NCI-H2227 (cell line): Measurements from ENCODE around the gene IL17B.
A peak's percentile ranks its signal among the peaks of the same experiment; 100 is the strongest.

Experiments
- DNase-seq: peaks from one replicate; lab custom pipeline; 2025; ENCODE audit not compliant: unreplicated experiment; lab: John Stamatoyannopoulos, UW

IL17B gene

DNA sequence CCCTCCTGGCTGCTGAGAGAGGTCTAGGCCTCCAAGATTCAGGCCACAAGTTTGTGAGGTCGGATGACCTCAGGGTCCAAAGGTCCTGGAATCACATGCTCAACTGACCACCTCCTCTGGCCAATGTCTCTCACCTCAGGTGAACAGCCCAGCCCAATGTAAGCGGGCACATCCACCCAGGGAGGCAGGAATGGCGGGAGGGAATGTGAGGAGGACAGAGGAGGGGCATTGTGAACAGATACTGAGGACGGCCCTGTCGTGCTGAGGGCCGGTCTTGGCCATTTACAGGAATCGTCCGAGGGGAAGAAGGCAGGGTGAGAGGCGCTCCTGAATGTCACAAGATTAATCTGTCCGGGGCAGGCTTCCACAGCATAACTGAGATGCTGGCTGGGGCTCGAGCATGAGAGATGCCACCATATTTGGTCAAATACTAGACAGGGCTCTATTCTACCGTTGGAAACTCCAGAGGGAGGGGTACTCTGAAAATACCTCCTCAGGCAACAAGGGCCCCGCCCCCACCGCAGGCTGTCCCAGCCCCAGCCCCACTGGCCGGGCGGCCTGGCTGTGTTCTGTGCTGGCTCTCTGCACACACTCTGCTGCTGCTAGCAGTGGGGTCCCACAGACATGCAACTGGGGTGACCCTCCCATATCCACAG lies 1.5 kb upstream of the IL17B start:
- DNase-seq, result no peak

DNA sequence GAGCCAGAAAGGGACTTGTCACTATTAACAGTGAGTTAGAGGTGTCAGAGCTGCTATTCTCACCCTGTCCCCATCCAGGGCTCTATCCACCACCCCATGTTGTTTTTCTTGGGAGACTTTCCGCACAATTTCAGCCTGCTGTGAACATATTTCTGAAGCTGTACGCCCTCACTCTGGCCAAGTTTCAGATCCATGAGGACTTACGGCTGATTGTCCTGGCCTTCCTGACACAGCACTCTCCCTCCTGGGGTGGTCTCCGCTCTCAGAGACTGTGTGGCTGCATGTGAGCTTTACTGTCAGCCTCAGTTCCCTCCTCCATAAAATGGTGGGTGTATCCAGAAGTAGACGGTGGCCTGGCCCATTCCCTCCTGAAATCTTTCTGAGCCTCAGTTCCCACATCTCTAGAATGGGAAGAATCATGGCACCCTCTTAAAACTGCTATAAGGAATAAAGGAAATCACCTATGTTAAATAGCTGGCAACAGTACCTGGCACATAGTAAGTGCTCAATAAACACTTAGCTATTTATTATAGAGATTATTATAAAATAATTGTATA lies 804 bp upstream of the IL17B start:
- no peak for DNase-seq

DNA sequence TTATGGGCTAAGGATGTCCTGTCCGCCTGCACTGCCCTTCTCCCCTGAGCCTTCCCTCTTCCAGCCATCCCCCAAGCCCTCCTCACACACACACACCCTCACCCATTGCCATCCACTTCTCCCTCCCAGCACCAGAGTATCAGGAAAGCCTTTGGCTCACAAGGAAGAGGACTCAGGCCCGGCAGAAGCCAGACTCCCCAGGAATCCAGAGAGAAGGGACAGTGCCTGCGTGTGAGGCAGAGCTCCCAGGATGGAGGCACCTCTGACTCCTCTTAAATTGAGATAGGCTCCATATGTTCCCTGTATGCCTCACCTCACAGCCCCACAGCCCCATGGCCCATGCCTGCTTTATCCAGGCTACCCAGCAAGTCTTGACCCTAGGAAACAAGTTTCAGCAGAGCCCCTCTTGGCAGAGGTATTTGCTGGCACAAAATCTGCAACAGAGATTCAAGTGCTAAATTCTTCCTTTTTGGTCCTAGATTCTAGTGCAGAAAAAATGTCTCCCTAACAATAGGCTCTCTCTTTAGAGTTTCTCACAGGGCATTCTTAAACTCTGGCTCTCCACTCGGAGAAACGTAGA lies 761 bp downstream of the IL17B start:
- DNase-seq, result no peak

DNA sequence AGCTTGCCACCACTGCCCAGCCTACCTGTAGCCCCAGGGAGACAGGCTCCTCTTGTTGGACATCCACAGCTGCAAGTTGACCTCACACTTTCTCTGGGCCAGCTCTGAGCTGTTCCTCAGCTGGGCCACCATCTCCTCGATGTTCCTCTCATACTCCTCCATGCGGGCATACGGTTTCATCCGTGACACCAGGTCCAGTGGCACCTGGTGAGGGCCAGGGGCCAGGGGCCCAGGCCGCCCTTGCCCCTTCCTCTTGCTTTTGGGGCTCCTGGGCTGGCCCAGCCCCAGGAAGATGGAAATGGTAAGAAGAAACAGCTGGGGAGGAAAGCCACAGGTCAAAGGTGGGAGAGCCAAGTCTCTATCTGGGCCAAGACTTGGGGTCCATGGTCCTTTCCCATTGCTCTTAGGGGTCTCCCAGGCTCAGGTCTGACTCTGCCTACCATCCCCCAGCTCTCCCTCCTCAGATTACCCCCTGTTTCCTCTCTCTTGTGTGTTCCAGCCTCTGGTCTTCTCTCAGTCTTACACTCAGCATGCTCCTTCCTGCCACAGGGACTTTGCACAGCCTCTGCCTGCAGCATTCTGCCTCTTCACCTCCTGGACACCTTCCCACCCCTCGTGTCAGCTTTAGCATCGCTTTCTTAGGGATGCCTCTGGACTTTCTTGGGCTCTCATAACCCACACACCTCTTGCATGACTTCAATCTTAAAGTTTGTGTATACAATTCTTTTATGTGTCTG lies 2.2 kb downstream of the IL17B start:
- no peak for DNase-seq

DNA sequence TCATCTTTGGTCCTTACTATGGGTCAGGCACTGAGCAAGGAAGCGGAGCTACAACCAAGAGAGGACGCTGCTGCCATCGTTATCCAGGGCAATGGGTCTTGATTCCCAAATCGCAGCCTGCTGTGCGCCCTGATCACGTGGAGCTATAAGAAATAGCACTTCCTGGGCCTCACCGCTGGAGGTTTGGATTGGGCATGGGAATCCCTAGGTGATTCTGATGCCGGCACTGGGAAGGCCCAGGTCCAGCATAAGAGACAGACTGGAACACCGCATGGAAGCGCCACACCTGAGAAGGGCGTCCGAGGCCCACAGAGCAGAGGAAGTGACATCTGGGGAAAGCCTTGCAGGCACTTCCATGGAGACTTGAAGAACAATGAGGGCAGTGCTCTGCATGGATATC lies 3.0 kb downstream of the IL17B start:
- no peak for DNase-seq

DNA sequence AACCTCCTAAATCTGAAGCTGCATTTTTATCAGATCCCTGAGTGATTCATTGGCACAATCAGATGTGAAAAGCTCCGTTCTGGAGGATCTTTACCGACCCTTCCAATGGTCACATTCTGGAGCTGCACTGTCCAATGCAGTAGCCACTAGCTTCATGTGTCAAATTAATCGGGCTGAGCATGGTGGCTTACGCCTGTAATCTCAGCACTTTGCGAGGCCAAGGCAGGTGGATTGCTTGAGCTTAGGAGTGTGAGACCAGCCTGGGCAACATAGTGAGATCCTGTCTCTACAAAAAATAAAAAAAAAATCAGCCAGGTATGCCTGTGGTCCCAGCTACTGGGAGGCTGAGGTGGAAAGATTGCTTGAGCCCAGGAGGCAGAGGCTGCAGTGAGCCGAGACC lies 3.7 kb downstream of the IL17B start:
- no peak for DNase-seq

DNA sequence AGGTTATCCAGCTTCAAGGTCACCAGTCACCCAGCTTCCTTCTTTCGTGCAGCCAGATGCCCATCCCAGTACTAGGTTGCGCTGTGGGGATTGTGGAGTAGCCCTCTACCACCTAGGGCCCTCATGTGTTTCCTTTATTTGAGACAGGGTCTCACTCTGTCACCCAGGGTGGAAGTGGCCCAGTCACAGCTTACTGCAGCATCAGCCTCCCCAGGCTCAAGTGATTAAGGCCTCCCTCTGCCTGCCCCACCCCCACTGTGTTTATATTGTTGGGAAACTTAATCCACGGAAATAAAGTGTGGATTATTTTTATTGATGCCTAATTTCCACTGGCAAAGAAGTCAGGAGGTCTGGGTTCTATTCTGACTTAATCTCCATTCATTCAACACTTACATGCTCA lies 4.3 kb downstream of the IL17B start:
- no peak for DNase-seq

DNA sequence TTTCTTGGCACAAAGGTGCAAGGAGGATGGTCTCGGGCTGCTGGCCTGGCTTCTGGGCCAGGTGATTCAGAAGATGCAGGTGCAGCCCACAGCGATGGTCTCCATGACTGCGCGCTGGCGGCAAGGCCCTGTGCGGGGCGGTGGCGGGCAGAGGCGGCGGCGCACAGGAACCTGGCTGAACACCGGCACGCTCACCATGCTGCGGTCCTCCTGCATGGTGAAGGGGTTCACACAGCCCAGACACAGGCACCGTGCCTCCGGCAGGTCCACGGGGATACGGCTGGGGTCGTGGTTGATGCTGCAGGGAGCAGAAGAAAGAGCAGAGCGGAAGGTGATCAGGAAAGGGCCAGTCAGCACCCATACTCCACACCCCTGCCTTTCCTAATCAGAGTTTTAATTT lies 4.8 kb downstream of the IL17B start:
- DNase-seq, result no peak

DNA sequence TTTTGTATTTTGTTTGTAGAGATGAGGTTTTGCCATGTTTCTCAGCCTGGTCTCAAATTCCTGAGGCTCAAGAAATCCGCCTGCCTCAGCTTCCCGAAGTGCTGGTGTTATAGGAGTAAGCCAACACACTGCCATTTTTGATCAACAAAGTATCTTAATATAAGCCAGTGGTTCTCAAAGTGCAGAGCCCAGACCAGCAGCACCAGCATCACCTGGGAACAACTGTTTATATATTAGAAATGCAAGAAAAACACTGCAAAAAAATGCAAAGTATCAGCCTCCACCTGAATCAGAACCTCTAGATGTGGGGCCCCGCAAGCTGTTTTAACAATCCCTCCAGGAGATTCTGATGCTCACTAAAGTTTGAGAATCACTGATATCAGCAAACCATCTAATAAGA lies 6.2 kb downstream of the IL17B start:
- no peak for DNase-seq

DNA sequence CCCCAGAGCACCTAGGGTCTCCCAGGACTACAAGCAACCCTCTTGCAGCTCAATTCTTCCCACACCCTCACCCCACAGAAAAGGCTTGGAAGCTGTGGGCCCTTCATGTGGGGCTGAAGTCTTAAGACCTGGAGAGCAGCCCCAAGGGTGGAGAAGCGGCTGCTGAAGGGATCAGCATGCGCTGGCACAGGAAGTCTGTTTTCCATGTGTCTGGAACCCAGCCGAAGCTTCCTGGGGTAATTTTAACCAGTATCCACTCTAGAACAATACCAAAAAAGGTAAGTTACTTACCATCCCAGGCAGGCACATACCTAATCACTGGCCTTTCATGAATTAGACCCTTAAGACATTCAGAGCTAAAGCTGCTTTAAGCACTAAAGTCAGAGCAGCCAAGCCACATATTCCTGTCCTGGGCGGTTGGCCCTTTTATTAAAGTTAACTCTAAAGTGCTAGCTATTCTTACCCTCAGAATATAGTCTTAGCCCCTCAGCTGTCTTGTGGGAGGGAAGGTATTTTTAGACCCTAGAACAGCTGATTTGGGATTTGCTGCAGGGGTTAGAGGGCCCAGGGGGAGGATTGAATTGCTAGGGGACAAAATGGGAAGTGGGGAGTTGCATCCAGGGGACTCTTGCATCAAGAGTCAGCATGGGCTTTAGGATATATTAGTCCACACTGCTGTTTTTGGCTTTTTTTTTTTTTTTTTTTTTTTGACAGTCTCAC lies 6.9 kb downstream of the IL17B start:
- no peak for DNase-seq

DNA sequence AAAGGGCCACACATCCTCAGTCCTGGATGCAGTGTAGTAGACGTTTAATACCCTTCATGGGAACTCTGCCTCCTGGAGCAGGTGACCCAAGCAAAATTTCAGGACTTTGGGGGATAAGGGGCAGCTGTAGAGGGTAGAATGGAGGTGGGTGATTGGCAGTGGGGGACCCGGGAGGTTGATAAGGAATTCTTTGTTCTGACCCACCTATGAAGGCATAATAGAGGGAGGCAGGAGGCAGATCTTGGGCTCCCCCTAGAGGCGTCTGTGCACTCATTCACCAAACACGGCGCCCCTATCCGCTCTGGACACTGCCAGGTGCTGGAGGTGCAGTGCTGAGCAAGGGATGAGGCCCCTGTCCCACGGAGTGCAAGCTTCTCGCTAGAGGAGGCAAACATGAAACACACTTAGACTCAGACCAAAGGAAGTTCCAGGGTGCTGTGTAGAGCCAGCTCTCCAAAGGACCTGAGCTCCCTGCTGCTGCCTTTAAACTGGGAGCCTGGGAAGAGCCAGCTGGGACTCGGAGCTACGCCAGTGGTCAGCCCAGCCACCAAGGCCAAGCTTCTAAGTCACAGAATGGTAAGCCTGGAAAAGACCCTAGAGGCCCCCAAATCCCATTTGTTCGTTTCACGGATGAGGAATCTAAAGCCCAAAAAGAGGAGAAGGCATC lies 7.7 kb downstream of the IL17B start:
- DNase-seq, result peak; percentile 52

DNA sequence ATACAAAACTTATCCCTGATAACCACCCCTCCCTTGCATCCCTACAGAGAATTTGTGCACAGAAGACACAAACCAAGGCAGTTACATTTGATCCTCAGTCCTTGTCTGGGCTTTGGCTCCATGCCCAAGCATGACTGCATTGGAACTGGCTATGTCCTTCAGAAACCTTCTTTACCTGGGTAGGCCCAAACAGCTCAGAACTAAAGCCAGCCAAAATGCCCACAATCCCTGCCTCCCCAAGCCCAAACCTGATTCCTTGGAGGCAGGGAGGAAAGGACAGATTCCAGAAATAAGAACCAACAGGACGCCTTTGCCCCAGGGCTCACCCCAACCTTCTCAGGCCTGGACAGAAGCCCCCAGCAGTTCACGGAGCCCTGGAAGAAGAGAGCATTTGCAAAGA lies 8.2 kb downstream of the IL17B start:
- no peak for DNase-seq

DNA sequence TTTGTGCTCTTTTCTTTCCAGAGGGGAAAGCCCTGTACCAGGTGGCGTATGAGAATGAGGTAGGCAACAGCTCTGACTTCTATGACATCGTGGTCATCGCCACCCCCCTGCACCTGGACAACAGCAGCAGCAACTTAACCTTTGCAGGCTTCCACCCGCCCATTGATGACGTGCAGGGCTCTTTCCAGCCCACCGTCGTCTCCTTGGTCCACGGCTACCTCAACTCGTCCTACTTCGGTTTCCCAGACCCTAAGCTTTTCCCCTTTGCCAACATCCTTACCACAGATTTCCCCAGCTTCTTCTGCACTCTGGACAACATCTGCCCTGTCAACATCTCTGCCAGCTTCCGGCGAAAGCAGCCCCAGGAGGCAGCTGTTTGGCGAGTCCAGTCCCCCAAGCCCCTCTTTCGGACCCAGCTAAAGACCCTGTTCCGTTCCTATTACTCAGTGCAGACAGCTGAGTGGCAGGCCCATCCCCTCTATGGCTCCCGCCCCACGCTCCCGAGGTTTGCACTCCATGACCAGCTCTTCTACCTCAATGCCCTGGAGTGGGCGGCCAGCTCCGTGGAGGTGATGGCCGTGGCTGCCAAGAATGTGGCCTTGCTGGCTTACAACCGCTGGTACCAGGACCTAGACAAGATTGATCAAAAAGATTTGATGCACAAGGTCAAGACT lies 11.0 kb downstream of the IL17B start:
- no peak for DNase-seq

DNA sequence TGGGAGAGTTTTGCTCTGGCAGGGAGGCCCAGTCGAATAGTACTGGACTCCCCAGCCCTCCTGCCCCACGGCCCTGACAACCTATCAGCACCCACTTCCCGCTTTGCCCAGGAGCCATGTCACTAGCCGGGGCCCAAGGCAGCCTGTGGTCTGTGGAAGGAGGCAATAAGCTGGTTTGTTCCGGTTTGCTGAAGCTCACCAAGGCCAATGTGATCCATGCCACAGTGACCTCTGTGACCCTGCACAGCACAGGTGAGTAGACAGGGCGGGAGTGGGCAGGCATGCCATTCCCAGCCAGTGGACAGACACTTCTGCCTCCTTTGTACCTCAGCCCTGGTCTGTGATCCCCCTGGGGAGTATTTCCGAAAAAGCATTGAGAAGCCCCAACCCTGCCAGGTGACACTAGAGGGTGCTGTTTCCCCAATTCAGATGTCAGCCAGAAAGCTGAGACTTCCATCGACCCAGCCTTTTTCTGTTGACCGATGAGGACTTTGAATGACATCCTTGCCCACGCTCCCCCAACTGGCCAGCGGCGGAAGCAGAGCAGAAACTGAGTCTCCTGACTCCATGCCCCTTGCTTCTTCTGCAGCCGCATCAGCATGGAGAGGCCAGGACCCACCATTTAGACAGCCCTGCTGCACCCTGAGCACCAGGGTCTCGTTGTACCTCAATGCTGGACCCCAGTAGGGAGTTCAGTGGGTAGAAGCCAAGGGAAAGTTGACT lies 11.7 kb downstream of the IL17B start:
- DNase-seq, result peak; percentile 59

DNA sequence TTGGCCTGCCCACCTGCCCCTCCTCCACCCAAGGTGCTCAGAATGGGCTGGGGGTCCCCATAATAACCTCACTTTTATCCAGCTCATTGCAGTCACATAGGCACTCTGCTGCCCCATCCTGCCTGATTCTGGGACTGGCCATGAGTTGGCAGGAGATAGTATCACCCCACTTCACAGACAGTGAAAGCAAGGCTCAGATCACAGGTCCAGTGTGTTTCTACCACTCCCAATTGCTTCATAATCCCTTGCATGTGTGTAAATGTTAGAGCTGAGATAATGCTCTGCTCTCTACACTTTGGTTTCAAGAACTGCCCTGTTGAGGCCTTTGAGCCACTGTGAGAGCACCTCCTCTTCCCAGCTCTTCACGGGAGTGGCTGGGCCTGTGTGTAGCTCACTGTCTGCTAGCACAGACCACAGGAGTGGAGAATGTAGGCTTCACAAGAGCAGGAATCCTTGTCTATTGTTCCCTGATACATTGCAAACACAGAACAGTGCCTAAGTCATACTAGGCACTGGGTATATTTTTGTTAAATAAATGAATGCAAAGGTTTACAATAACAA lies 12.8 kb downstream of the IL17B start:
- DNase-seq, result no peak

DNA sequence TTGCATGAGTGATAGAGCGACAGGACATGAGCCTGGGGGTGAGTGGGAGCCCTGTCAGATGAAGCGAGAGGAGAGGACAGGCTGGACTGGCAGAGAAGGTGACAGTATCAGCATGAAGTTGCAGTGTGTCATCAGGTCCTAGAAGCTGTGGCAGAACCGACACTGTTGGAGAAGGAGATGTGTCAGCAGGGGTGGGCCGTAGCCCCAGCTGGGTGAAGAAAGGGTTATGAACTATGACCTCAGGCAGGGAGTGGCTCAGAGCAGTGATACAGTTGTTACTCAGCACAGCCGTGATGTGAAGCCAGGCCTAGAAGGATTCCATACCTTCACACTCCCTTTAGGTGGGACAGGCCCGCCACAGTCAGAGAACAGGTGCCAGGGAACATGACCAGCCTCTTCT lies 13.7 kb downstream of the IL17B start:
- no peak for DNase-seq

DNA sequence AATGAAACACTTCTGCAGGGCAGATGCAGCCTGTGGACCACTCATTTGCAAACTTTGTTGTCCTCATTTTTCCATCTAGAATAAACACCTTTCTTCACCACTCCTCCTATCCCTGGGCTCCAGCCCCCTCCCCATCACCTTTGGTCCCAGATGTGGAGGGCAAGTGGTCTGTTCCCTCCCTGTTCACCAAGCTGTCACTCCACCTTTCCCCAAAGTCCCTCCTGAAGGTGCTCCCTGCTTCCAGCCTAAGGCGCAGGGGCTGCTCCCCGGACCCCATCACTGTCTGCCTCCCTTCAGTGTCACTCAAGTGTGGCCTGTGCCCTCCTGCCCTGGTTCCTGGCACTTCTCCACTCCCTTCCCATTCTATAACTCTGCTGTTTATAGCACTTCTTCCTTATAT lies 14.4 kb downstream of the IL17B start:
- no peak for DNase-seq

DNA sequence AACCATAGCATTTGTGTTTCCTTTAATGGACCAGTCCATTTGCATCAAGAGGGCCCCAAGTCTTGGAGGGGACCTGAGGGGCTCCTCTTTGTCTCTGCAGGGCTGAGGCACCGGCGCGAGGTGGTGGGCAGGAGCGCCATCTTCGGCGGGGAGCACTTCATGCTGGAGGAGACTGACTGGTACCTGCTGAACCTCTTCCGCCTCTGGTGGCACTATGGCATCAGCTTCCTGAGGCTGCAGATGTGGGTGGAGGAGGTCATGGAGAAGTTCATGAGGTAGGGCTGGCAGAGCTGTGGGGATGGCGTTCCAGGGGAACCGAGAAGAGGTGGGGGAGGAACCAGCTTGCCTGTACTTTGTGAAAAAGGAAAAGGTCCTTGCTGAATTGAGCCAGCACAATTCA lies 15.2 kb downstream of the IL17B start:
- DNase-seq, result no peak

DNA sequence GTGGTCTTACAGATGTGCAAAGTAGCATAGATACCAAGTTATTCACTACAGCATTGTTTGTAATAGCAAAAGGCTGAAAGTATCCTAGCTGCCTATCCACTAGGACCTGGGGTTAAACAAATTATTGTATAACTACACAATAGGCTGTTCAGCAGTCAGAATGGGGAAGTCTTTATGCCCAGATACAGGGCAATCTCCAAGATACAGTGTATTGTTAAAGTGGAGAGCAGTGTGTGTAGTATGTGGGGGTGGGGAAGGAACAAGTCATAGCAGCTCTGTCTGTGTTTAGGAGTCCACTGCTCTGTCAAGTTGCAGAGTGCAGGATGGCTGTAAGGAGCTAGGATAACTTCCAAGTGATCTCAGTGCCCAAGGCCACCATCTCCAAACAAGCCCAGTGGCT lies 15.7 kb downstream of the IL17B start:
- no peak for DNase-seq

DNA sequence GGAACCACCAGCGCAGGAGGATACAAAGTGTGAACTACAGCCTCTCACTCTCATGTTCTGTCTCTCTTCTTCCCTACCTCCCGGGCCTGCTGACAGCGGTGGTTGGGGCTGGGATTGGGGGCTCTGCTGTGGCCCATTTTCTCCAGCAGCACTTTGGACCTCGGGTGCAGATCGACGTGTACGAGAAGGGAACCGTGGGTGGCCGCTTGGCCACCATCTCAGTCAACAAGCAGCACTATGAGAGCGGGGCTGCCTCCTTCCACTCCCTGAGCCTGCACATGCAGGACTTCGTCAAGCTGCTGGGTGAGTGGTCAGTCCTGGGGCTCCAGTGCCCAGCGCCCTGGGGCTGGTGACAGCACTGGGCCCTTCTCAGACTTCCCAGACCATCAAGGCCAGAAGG lies 16.6 kb downstream of the IL17B start:
- DNase-seq, result no peak
